SH-SY5Y (cell line): ENCODE measurements around the gene TMEM74B.

ENCODE experiments used
- GATA2 ChIP-seq: IDR thresholded peaks from 2 replicates; pipeline ENCODE4 v1.6.1; 2011; ENCODE audit warnings: mild to moderate bottlenecking, low read depth, low read length
- GATA3 ChIP-seq: IDR thresholded peaks from 2 replicates; pipeline ENCODE4 v1.6.1; 2011; ENCODE audit warnings: low read depth, mild to moderate bottlenecking, low read length, moderate library complexity

DNA sequence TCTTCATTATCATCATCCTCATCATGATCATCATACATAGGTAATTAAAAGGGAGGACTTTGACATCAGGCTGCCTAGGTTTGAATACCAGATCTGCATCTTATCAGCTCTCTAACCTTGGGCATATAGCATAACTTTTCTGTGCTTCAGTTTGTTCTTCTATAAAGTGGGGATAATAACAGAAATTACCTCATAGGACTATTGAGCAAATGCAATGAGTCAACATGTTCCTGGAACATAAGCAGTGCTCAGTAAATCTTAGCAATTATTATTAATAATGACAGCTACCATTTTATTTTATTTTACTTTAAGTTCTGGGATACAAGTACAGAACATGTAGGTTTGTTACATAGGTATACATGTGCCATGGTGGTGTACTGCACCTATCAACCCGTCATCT lies 25.7 kb upstream of the TMEM74B start:
- TF ChIP-seq GATA2: no peak
- no peak for TF ChIP-seq GATA3
